DOHH2 (cell line): Measurements from ENCODE around the gene GLRA1.

ENCODE experiments used
- H3F3A ChIP-seq: fragments of 200-600 bp; sonication (generic), shearing (Covaris generic); 2 replicates; pipeline ENCODE4 v1.6.0; 2016; ENCODE audit warnings: antibody characterized with exemption, mild to moderate bottlenecking; ENCODE audit not compliant: control insufficient read depth, insufficient read depth
- H3K27ac ChIP-seq: fragments of 200-600 bp; sonication (generic); 2 replicates; pipeline ENCODE4 v1.5.1; 2014; ENCODE audit warnings: low read depth, mild to moderate bottlenecking, low read length, moderate library complexity
- H3K27me3 ChIP-seq: fragments of 200-600 bp; sonication (generic); 2 replicates; pipeline ENCODE4 v1.6.1; 2014; ENCODE audit warnings: mild to moderate bottlenecking, low read length, mixed read lengths; ENCODE audit not compliant: control insufficient read depth
- H3K36me3 ChIP-seq: fragments of 200-600 bp; sonication (generic); 2 replicates; pipeline ENCODE4 v1.6.1; 2014; ENCODE audit warnings: mild to moderate bottlenecking, low read length, moderate library complexity, mixed read lengths; ENCODE audit not compliant: control insufficient read depth
- H3K4me1 ChIP-seq: fragments of 200-600 bp; sonication (generic); 2 replicates; pipeline ENCODE4 v1.6.1; 2014; ENCODE audit warnings: mild to moderate bottlenecking, low read length, mixed read lengths; ENCODE audit not compliant: control insufficient read depth
- H3K4me2 ChIP-seq: fragments of 200-600 bp; sonication (generic); 2 replicates; pipeline ENCODE4 v1.6.0; 2014; ENCODE audit warnings: mild to moderate bottlenecking, low read length, moderate library complexity
- H3K4me3 ChIP-seq: fragments of 200-600 bp; sonication (generic); 2 replicates; pipeline ENCODE4 v1.5.1; 2014; ENCODE audit warnings: mild to moderate bottlenecking, low read length, mixed read lengths
- H3K79me2 ChIP-seq: fragments of 200-600 bp; sonication (generic); 2 replicates; pipeline ENCODE4 v1.6.1; 2014; ENCODE audit warnings: mild to moderate bottlenecking, low read length, mixed read lengths; ENCODE audit not compliant: control insufficient read depth
- H3K9me2 ChIP-seq: fragments of 200-600 bp; sonication (generic); replicated peaks from 2 replicates; pipeline ENCODE4 v1.6.1; 2014; ENCODE audit warnings: mild to moderate bottlenecking, low read length, mixed read lengths; ENCODE audit not compliant: control insufficient read depth
- H3K9me3 ChIP-seq: fragments of 200-600 bp; sonication (generic); 2 replicates; pipeline ENCODE4 v1.6.1; 2014; ENCODE audit warnings: antibody characterized with exemption, low read length, mixed read lengths; ENCODE audit not compliant: control insufficient read depth, insufficient read depth
- H4K20me1 ChIP-seq: fragments of 200-600 bp; sonication (generic); 2 replicates; pipeline ENCODE4 v1.6.0; 2014; ENCODE audit warnings: low read depth, mild to moderate bottlenecking, antibody characterized with exemption, low read length, moderate library complexity; ENCODE audit not compliant: control insufficient read depth, insufficient read depth
- EZH2phosphoT487 ChIP-seq: fragments of 200-600 bp; sonication (generic); IDR thresholded peaks from 2 replicates; pipeline ENCODE4 v1.6.1; 2017; ENCODE audit warnings: borderline replicate concordance, mild to moderate bottlenecking, antibody characterized with exemption, low read length, moderate library complexity, mixed read lengths
- TF ChIP-seq, protein P1 (sequence below): fragments of 200-600 bp; sonication (generic); IDR thresholded peaks from one replicate; pipeline ENCODE4 v1.5.1; 2014; ENCODE audit warnings: antibody characterized with exemption, mild to moderate bottlenecking, low read depth, low read length; ENCODE audit not compliant: poor library complexity, severe bottlenecking

The GLRA1 gene

DNA sequence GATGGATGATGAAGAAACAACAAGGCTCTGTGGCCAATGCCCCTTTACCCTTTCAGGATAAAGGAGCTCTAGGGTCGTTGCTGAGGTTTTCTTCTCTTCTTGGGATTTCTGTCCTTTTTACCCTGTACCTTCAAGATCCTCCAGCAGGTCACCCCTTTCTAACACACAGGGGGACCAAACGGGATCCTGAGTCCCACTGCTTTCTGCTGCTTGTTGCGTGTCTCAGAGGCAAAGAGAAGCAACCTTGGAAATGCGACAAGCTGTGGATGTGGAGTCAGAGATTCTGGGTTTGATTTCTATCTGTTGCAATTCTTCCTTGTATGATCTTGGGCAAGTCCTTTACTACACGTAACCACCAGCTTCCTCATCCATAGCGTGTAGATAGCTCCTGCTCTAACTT lies 20.5 kb downstream of the GLRA1 start:
- Histone ChIP-seq H3F3A (no peaks in the 10 kb centered on the region), H3K27ac (no peak overlapping the region), H3K79me2 (no peaks in the 10 kb centered on the region), H3K4me2 (no peak overlapping the region), H3K27me3 (peaks cover 3% of the 10 kb centered on the region; the same call in 1 of the 2 replicates), H3K9me2 (no peaks in the 10 kb centered on the region), H3K36me3 (no peaks in the 10 kb centered on the region), H3K4me3 (no peak overlapping the region), H4K20me1 (no peaks in the 10 kb centered on the region), H3K9me3 (no peaks in the 10 kb centered on the region), H3K4me1 (no peaks in the 10 kb centered on the region)
- TF ChIP-seq, protein P1, sequence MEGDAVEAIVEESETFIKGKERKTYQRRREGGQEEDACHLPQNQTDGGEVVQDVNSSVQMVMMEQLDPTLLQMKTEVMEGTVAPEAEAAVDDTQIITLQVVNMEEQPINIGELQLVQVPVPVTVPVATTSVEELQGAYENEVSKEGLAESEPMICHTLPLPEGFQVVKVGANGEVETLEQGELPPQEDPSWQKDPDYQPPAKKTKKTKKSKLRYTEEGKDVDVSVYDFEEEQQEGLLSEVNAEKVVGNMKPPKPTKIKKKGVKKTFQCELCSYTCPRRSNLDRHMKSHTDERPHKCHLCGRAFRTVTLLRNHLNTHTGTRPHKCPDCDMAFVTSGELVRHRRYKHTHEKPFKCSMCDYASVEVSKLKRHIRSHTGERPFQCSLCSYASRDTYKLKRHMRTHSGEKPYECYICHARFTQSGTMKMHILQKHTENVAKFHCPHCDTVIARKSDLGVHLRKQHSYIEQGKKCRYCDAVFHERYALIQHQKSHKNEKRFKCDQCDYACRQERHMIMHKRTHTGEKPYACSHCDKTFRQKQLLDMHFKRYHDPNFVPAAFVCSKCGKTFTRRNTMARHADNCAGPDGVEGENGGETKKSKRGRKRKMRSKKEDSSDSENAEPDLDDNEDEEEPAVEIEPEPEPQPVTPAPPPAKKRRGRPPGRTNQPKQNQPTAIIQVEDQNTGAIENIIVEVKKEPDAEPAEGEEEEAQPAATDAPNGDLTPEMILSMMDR = no peak
- TF ChIP-seq EZH2phosphoT487 = no peak

DNA sequence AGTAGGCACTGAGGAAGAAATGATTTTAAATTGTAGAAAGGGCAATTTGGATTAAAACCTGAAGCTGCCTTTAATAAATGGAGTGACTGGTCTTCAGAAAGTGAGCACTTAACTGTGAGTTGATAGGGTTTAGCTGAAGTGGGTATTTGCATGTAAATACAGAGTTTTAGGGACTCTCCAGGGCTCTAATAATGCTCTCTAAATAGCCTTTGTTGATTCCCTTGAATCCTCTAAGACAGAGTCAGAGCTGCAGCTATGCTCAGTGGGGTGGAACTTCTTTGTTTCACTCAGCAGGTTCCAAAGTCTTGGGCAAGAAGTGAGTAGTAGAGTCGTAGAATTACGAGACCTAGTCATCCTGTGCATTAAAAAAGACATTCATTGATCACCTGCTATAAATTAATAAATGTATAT lies 21.4 kb downstream of the GLRA1 start:
- Histone ChIP-seq H3K36me3 (no peaks in the 10 kb centered on the region), H3K4me2 (no peak overlapping the region), H3F3A (no peaks in the 10 kb centered on the region), H3K9me2 (no peaks in the 10 kb centered on the region), H3K4me3 (no peak overlapping the region), H3K79me2 (no peaks in the 10 kb centered on the region), H4K20me1 (no peaks in the 10 kb centered on the region), H3K9me3 (no peaks in the 10 kb centered on the region), H3K27me3 (peaks cover 1% of the 10 kb centered on the region; the same call in 1 of the 2 replicates), H3K27ac (no peak overlapping the region), H3K4me1 (no peaks in the 10 kb centered on the region)
- TF ChIP-seq, protein P1 = no peak
- TF ChIP-seq EZH2phosphoT487 = no peak

DNA sequence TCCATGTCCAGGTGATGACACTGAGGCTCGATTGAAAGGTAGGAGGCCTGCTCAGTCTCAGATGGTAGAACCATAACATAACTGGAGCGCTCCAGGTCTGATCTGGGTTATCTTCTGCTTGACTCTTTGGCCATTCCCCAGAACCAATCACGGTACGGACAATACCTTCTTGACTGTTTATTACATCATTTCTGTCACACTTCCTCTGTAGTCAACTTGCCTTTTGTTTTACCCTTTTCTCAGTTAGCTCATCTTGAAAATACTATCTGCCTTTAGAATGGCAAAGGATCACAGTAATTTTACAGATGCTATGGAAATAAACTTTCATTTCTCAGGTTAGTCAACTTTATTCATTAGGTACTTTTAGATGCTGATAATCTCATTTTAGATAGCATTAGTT lies 22.4 kb downstream of the GLRA1 start:
- Histone ChIP-seq H3K27ac (no peak overlapping the region), H3F3A (no peaks in the 10 kb centered on the region), H3K9me2 (no peaks in the 10 kb centered on the region), H3K4me1 (no peaks in the 10 kb centered on the region), H4K20me1 (no peaks in the 10 kb centered on the region), H3K27me3 (no peaks in the 10 kb centered on the region), H3K36me3 (no peaks in the 10 kb centered on the region), H3K4me3 (no peak overlapping the region), H3K4me2 (no peak overlapping the region), H3K79me2 (no peaks in the 10 kb centered on the region), H3K9me3 (no peaks in the 10 kb centered on the region)
- TF ChIP-seq, protein P1 = no peak
- no peak for TF ChIP-seq EZH2phosphoT487

DNA sequence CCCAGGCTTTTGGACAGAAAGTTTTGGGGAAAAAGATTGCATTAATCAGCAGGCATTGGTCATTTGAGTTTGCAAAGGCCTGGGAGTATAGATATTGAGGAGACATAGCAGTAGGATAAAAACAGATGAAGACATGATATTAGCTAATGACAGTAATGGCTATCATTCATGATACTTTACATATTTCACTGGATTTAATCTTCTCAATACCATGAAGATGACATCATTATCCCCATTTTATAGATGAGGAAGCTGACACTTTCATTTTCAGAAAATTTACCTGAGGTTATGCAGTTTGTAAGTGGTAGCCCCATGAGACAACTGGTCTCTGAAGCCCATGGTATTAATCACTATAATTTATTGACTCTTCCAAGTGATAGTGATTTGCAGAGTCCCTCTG lies 23.0 kb downstream of the GLRA1 start:
- H3K27ac ChIP-seq = no peak overlapping the region
- H3K4me1 ChIP-seq = no peaks in the 10 kb centered on the region
- H3K27me3 ChIP-seq = no peaks in the 10 kb centered on the region
- H4K20me1 ChIP-seq = no peaks in the 10 kb centered on the region
- H3K4me2 ChIP-seq = no peak overlapping the region
- TF ChIP-seq, protein P1 = no peak
- no peak for TF ChIP-seq EZH2phosphoT487
- H3F3A ChIP-seq = no peaks in the 10 kb centered on the region
- H3K4me3 ChIP-seq = no peak overlapping the region
- H3K9me3 ChIP-seq = no peaks in the 10 kb centered on the region
- H3K9me2 ChIP-seq = no peaks in the 10 kb centered on the region
- no peaks in the 10 kb centered on the region for H3K36me3 ChIP-seq
- H3K79me2 ChIP-seq = no peaks in the 10 kb centered on the region
